Kidney (tissue), 14 donors: ENCODE measurements around the gene RASA3. TPM values are rescaled to one million over a fixed set of nuclear protein-coding genes. Genes with fewer than 3 reads are reported as not detected.
A peak's percentile ranks its signal among the peaks of the same experiment; 100 is the strongest.

Experiments used
- DNase-seq, 5 donors: peaks; one replicate each; pipeline ENCODE4 v3.0.0-alpha.2; 2013 to 2020
- FAIRE-seq: peaks from 2 replicates; lab custom pipeline; 2012; peaks lifted over from hg19 to GRCh38; lab: Jason Lieb, UNC
- H3K27ac ChIP-seq, 2 donors: one replicate each; pipeline ENCODE4 v1.7.0; 2013; ENCODE audit warnings: low read depth in 2 of 2, low read length in 2 of 2, inconsistent platforms in 1 of 2
- H3K27me3 ChIP-seq: one replicate; pipeline ENCODE4 v1.7.1; 2013; ENCODE audit warnings: low read length, inconsistent platforms; ENCODE audit not compliant: control insufficient read depth, insufficient read depth
- H3K36me3 ChIP-seq, 3 donors: one replicate each; pipeline versions ENCODE4 v1.7.0 to v1.7.1; 2013; ENCODE audit warnings: low read length in 3 of 3, control low read depth in 1 of 3, inconsistent platforms in 1 of 3; ENCODE audit not compliant: insufficient read depth in 3 of 3, control insufficient read depth in 2 of 3
- H3K4me1 ChIP-seq, 3 donors: one replicate each; pipeline versions ENCODE4 v1.7.0 to v1.7.1; 2013; ENCODE audit warnings: low read length in 3 of 3, inconsistent platforms in 1 of 3, low read depth in 1 of 3; ENCODE audit not compliant: control insufficient read depth in 2 of 3, insufficient read depth in 2 of 3
- H3K4me3 ChIP-seq, 3 donors: one replicate each; pipeline versions ENCODE4 v1.7.0 to v1.8.1; 2013; ENCODE audit warnings: low read length in 3 of 3, control low read depth in 1 of 3, inconsistent platforms in 1 of 3
- H3K9ac ChIP-seq, 3 donors: one replicate each; pipeline versions ENCODE4 v1.7.0 to v1.7.1; 2013; ENCODE audit warnings: low read length in 3 of 3, control low read depth in 1 of 3, inconsistent platforms in 1 of 3
- H3K9me3 ChIP-seq, 3 donors: one replicate each; pipeline versions ENCODE4 v1.7.0 to v1.7.1; 2013; ENCODE audit warnings: low read length in 3 of 3, control low read depth in 1 of 3, inconsistent platforms in 1 of 3; ENCODE audit not compliant: control insufficient read depth in 2 of 3, insufficient read depth in 1 of 3
- CTCF ChIP-seq: IDR thresholded peaks from 3 replicates; pipeline ENCODE4 v1.5.1; 2012; ENCODE audit warnings: mild to moderate bottlenecking, moderate library complexity, borderline replicate concordance; ENCODE audit not compliant: insufficient read depth; ENCODE audit errors: extremely low read depth
- intact Hi-C: fragments of 100-400 bp; cut with DNase I; formaldehyde crosslinking; loops from one replicate; pipeline ENCODE4 v1.11.1; 2022
- polyA plus RNA-seq: library from polyadenylated mRNA; stranded (reverse); fragments of 350-450 nt; fragmentation: Illumina TruSeq; extraction: RNeasy Lipid Tissue Mini Kit (QIAGEN cat#74804); gene quantifications from one replicate; pipeline ENCODE4 v1.2.3, GENCODE V29; 2014; ENCODE audit warnings: low read depth, low replicate concordance; ENCODE audit not compliant: insufficient read depth
- total RNA-seq: library from RNA; stranded (reverse); fragmentation: NEBNext Ultra II Directional; extraction: Animal tissue kit (Norgen Biotek cat#: 25700); gene quantifications from one replicate; pipeline ENCODE4 v1.2.1, GENCODE V29; 2021
- donor health status: control.
- donor health status: control.
- donor health status: control.
- donor health status: control.
- donor health status: control.
- donor health status: DM: yes; HTN: yes; CAD: no.
- donor health status: Normal renal cell carcinoma (clear cell type).

RASA3 gene
- total and polyA plus RNA-seq, 2 donors from 2014 or later = 4.2 to 28.8 TPM

GRCh38 chr13:113969311-113969972 is 163.0 kb downstream of the RASA3 start:
- FAIRE-seq = no peak
- H3K4me3 ChIP-seq = no peak overlapping the region
- peaks cover 0 to 2% (median 0%) of the 10 kb centered on the region in 3 donors for H3K36me3 ChIP-seq
- H3K27ac ChIP-seq = no peak overlapping the region
- no peak overlapping the region for H3K9ac ChIP-seq
- TF ChIP-seq CTCF = no peak
- H3K9me3 ChIP-seq = no peaks in the 10 kb centered on the region
- no peaks in the 10 kb centered on the region for H3K4me1 ChIP-seq
- H3K27me3 ChIP-seq = no peaks in the 10 kb centered on the region
- intact Hi-C loops = no loop called here
- DNase-seq = peak in 1 of 5 donors; percentile 66

- H3K4me1 ChIP-seq = no peaks in the 10 kb centered on the region
- H3K4me3 ChIP-seq = no peak overlapping the region
- no peak for TF ChIP-seq CTCF
- H3K9me3 ChIP-seq = no peaks in the 10 kb centered on the region
- intact Hi-C loops = no loop called here
- no peaks in the 10 kb centered on the region for H3K27me3 ChIP-seq
- FAIRE-seq (no peak), DNase-seq (peak in 1 of 5 donors; percentile 42)
- no peak overlapping the region for H3K9ac ChIP-seq
- H3K27ac ChIP-seq = no peak overlapping the region
- H3K36me3 ChIP-seq = peaks cover 0 to 2% (median 0%) of the 10 kb centered on the region in 3 donors
Measured at GRCh38 chr13:113968463-113969310, 163.7 kb downstream of the RASA3 start.

GRCh38 chr13:113967729-113968462 is 164.5 kb downstream of the RASA3 start:
- intact Hi-C loops = no loop called here
- DNase-seq (peak in 1 of 5 donors; percentile 72), FAIRE-seq (no peak)
- no peak overlapping the region for H3K9ac ChIP-seq
- H3K27me3 ChIP-seq = no peaks in the 10 kb centered on the region
- no peak overlapping the region for H3K27ac ChIP-seq
- peaks cover 0 to 2% (median 0%) of the 10 kb centered on the region in 3 donors for H3K36me3 ChIP-seq
- no peaks in the 10 kb centered on the region for H3K9me3 ChIP-seq
- no peak for TF ChIP-seq CTCF
- H3K4me1 ChIP-seq = no peaks in the 10 kb centered on the region
- no peak overlapping the region for H3K4me3 ChIP-seq
